H1 (cell line): ENCODE measurements around the gene TSPAN15. TPM values are rescaled to one million over a fixed set of nuclear protein-coding genes. Genes with fewer than 3 reads are reported as not detected.

ENCODE experiments used
- CTCF ChIA-PET: fragments of 300-600 bp; sonication (Branson Sonifier 250); formaldehyde crosslinking; loops from one replicate; lab custom pipeline; 2021; ENCODE audit not compliant: partially characterized antibody; lab: Charles Lee
- POLR2A ChIA-PET: fragments of 300-600 bp; sonication (Branson Sonifier 250); formaldehyde crosslinking; loops from one replicate; lab custom pipeline; 2021; ENCODE audit warnings: inconsistent platforms; ENCODE audit not compliant: partially characterized antibody; lab: Charles Lee
- DNase-seq, 2 experiments: peaks; one replicate each; pipeline versions ENCODE4 v3.0.0 to v3.0.0-alpha.2; 2010 to 2022; ENCODE audit warnings: low spot score in 2 of 2, low read depth in 1 of 2, mixed read lengths in 1 of 2
- FAIRE-seq: peaks from 2 replicates; lab custom pipeline; 2011; peaks lifted over from hg19 to GRCh38; lab: Jason Lieb, UNC
- H2AFZ ChIP-seq: 2 replicates; pipeline ENCODE4 v1.8.1; 2012; ENCODE audit warnings: low read length, inconsistent platforms
- H2AK5ac ChIP-seq: 2 replicates; pipeline ENCODE4 v1.6.1; 2013; ENCODE audit warnings: low read depth, low read length
- H2BK120ac ChIP-seq: replicated peaks from 2 replicates; pipeline ENCODE3; 2013; ENCODE audit warnings: low read depth, low read length, inconsistent platforms
- H2BK12ac ChIP-seq: 2 replicates; pipeline ENCODE4 v1.6.1; 2013; ENCODE audit warnings: low read depth, low read length
- H2BK15ac ChIP-seq: 2 replicates; pipeline ENCODE4 v1.6.1; 2013; ENCODE audit warnings: low read length
- H2BK20ac ChIP-seq: 2 replicates; pipeline ENCODE4 v1.6.1; 2013; ENCODE audit warnings: low read length
- H2BK5ac ChIP-seq: 2 replicates; pipeline ENCODE4 v1.6.1; 2013; ENCODE audit warnings: low read depth, low read length
- H3K14ac ChIP-seq: 2 replicates; pipeline ENCODE4 v1.6.1; 2013; ENCODE audit warnings: inconsistent platforms; ENCODE audit not compliant: insufficient read length
- H3K18ac ChIP-seq: 2 replicates; pipeline ENCODE4 v1.6.1; 2013; ENCODE audit warnings: low read length; ENCODE audit errors: extremely low read depth
- H3K23ac ChIP-seq: 2 replicates; pipeline ENCODE4 v1.6.1; 2013; ENCODE audit warnings: inconsistent platforms; ENCODE audit not compliant: insufficient read length
- H3K23me2 ChIP-seq: 2 replicates; pipeline ENCODE4 v1.6.1; 2013; ENCODE audit warnings: low read depth, low read length
- H3K27ac ChIP-seq: 2 replicates; pipeline ENCODE4 v1.6.1; 2011; ENCODE audit warnings: low read depth, low read length, inconsistent platforms
- H3K27me3 ChIP-seq, 4 experiments: replicated peaks in 1 of 4; 1 replicate in 1 of 4; 2 replicates in 3 of 4; pipeline versions ENCODE4 v1.6.1 to v1.8.1; 2011 to 2013; ENCODE audit warnings: low read length in 3 of 4, mild to moderate bottlenecking in 3 of 4, inconsistent platforms in 2 of 4, mixed read lengths in 2 of 4, moderate library complexity in 1 of 4; ENCODE audit not compliant: control insufficient read depth in 3 of 4, insufficient read depth in 3 of 4; ENCODE audit errors: extremely low read depth in 1 of 4
- H3K36me3 ChIP-seq, 4 experiments: 2 replicates each; pipeline versions ENCODE4 v1.6.1 to v1.8.1; 2011 to 2013; ENCODE audit warnings: mild to moderate bottlenecking in 4 of 4, low read length in 3 of 4, moderate library complexity in 2 of 4, control low read depth in 1 of 4, inconsistent platforms in 1 of 4; ENCODE audit not compliant: insufficient read depth in 4 of 4, control insufficient read depth in 2 of 4
- H3K4ac ChIP-seq: replicated peaks from 2 replicates; pipeline ENCODE3; 2013; ENCODE audit warnings: low read length, low read depth, mixed read lengths, inconsistent platforms; ENCODE audit not compliant: insufficient read length
- H3K4me1 ChIP-seq, 4 experiments: replicated peaks in 1 of 4; 1 replicate in 1 of 4; 2 replicates in 3 of 4; pipeline versions ENCODE4 v1.6.1 to v1.8.1; 2011 to 2013; ENCODE audit warnings: low read length in 3 of 4, inconsistent platforms in 2 of 4, mixed read lengths in 1 of 4; ENCODE audit not compliant: insufficient read depth in 4 of 4, control insufficient read depth in 3 of 4
- H3K4me2 ChIP-seq, 2 experiments: 2 replicates each; pipeline versions ENCODE4 v1.6.1 to v1.8.1; 2011 to 2013; ENCODE audit warnings: low read depth in 2 of 2, low read length in 2 of 2, control low read depth in 1 of 2, inconsistent platforms in 1 of 2, mild to moderate bottlenecking in 1 of 2; ENCODE audit not compliant: insufficient read depth in 1 of 2
- H3K4me3 ChIP-seq, 4 experiments: fragments of 200-600, 300-600 bp in 1 of 4; sonication (generic), shearing (Covaris generic), sonication (Bioruptor Twin) in 1 of 4; 2 replicates each; pipeline versions ENCODE4 v1.5.1 to v1.8.1; 2011 to 2016; ENCODE audit warnings: low read length in 4 of 4, low read depth in 3 of 4, control low read depth in 2 of 4, inconsistent platforms in 2 of 4, mild to moderate bottlenecking in 2 of 4, mixed read lengths in 1 of 4, moderate library complexity in 1 of 4; ENCODE audit not compliant: insufficient read depth in 2 of 4; ENCODE audit errors: extremely low read depth in 1 of 4
- H3K56ac ChIP-seq: replicated peaks from 2 replicates; pipeline ENCODE3; 2013; ENCODE audit warnings: low read depth, mild to moderate bottlenecking, mixed read lengths, low read length, inconsistent platforms; ENCODE audit not compliant: insufficient read length
- H3K79me1 ChIP-seq: 2 replicates; pipeline ENCODE4 v1.6.1; 2013; ENCODE audit warnings: low read depth, low read length, control low read depth
- H3K79me2 ChIP-seq, 2 experiments: 2 replicates each; pipeline versions ENCODE4 v1.6.1 to v1.8.1; 2012 to 2013; ENCODE audit warnings: low read length in 2 of 2, mild to moderate bottlenecking in 2 of 2, inconsistent platforms in 1 of 2; ENCODE audit not compliant: insufficient read depth in 2 of 2, control insufficient read depth in 1 of 2
- H3K9ac ChIP-seq, 4 experiments: replicated peaks in 1 of 4; 1 replicate in 1 of 4; 2 replicates in 3 of 4; pipeline versions ENCODE4 v1.6.1 to v1.8.1; 2011 to 2013; ENCODE audit warnings: low read depth in 3 of 4, low read length in 3 of 4, control low read depth in 2 of 4, mild to moderate bottlenecking in 2 of 4, moderate library complexity in 2 of 4, inconsistent platforms in 1 of 4; ENCODE audit errors: extremely low read depth in 1 of 4
- H3K9me3 ChIP-seq, 2 experiments: 2 replicates each; pipeline versions ENCODE4 v1.6.1 to v1.8.1; 2012 to 2013; ENCODE audit warnings: mild to moderate bottlenecking in 2 of 2, moderate library complexity in 2 of 2, control low read depth in 1 of 2, inconsistent platforms in 1 of 2, low read depth in 1 of 2, low read length in 1 of 2, mixed read lengths in 1 of 2; ENCODE audit not compliant: insufficient read depth in 2 of 2
- H4K20me1 ChIP-seq, 2 experiments: replicated peaks in 1 of 2; 2 replicates each; pipeline versions ENCODE3 to v1.8.1; 2011 to 2013; ENCODE audit warnings: inconsistent platforms in 2 of 2, low read length in 2 of 2, mild to moderate bottlenecking in 1 of 2; ENCODE audit not compliant: insufficient read depth in 2 of 2, control insufficient read depth in 1 of 2
- H4K5ac ChIP-seq: 2 replicates; pipeline ENCODE4 v1.6.1; 2013; ENCODE audit warnings: low read length, low read depth, mixed read lengths, inconsistent platforms; ENCODE audit not compliant: insufficient read length
- H4K8ac ChIP-seq: 2 replicates; pipeline ENCODE4 v1.8.0; 2013; ENCODE audit warnings: mild to moderate bottlenecking, moderate library complexity, low read length, inconsistent platforms; ENCODE audit not compliant: insufficient read depth; ENCODE audit errors: extremely low read depth
- H4K91ac ChIP-seq: replicated peaks from 2 replicates; pipeline ENCODE3; 2013; ENCODE audit warnings: low read length, mixed read lengths, inconsistent platforms; ENCODE audit not compliant: insufficient read length
- BACH1 ChIP-seq: IDR thresholded peaks from 2 replicates; pipeline ENCODE4 v1.6.1; 2012; ENCODE audit warnings: low read length, improper control_type of control experiment
- CEBPB ChIP-seq: IDR thresholded peaks from 2 replicates; pipeline ENCODE4 v1.6.1; 2012; ENCODE audit warnings: low read depth, low read length
- E2F6 ChIP-seq: IDR thresholded peaks from 2 replicates; pipeline ENCODE4 v1.6.1; 2012; ENCODE audit warnings: inconsistent platforms
- EGR1 ChIP-seq: IDR thresholded peaks from 2 replicates; pipeline ENCODE4 v1.6.1; 2011; ENCODE audit warnings: low read depth, low read length, borderline replicate concordance
- MAX ChIP-seq: IDR thresholded peaks from 2 replicates; pipeline ENCODE4 v1.6.1; 2012; ENCODE audit warnings: inconsistent platforms
- SP1 ChIP-seq: IDR thresholded peaks from 2 replicates; pipeline ENCODE4 v1.6.1; 2011; ENCODE audit warnings: low read depth, low read length
- SP4 ChIP-seq: IDR thresholded peaks from 2 replicates; pipeline ENCODE4 v1.6.1; 2012; ENCODE audit warnings: low read length, inconsistent platforms
- TEAD4 ChIP-seq: IDR thresholded peaks from 2 replicates; pipeline ENCODE4 v1.6.1; 2012; ENCODE audit warnings: low read depth, low read length, inconsistent platforms, mixed read lengths
- ZNF274 ChIP-seq: IDR thresholded peaks from 2 replicates; pipeline ENCODE4 v1.7.0; 2012; ENCODE audit warnings: low read length, borderline replicate concordance; ENCODE audit errors: extremely low read depth
- WGBS, 2 experiments: shearing (Covaris generic) in 1 of 2; methylation state at CpG; one replicate each; pipeline versions ENCODE4 v1.1.6 to v1.1.7; 2013 to 2015; ENCODE audit warnings: low lambda C conversion rate in 2 of 2, mixed read lengths in 2 of 2, inconsistent platforms in 1 of 2, low coverage in 1 of 2, missing lambda C conversion rate in 1 of 2; ENCODE audit not compliant: insufficient replicate concordance in 2 of 2, insufficient coverage in 1 of 2, insufficient read length in 1 of 2; ENCODE audit errors: extremely low coverage in 1 of 2, missing lambda C conversion rate in 1 of 2; 5-methylcytosine and 5-hydroxymethylcytosine counted together
- polyA plus RNA-seq, 7 experiments: library from polyadenylated mRNA; depleted of rRNA in 3 of 7; stranded (reverse) in 5 of 7; unstranded in 2 of 7; fragments of >200 nt in 5 of 7; fragments of 200-250 nt in 2 of 7; gene quantifications; 1 replicate in 5 of 7; 2 replicates in 1 of 7; 4 replicates in 1 of 7; pipeline versions ENCODE4 v1.2.1 to v1.2.3, GENCODE V29; 2011 to 2013; ENCODE audit warnings: missing spikeins in 2 of 7, mixed read lengths in 2 of 7
- total RNA-seq: library from RNA; stranded (reverse); fragmentation: NEBNext Ultra II Directional; extraction: Animal tissue kit (Norgen Biotek cat#: 25700); gene quantifications from 2 replicates; pipeline ENCODE4 v1.2.1, GENCODE V29; 2021

TSPAN15 gene
- total and polyA plus RNA-seq, 2 of the 8 experiments (the other 6 are each of a cell fraction or from before 2014, with no cell fraction given), result 9.7 to 20.0 TPM

- Histone ChIP-seq H3K23me2 (no peaks in the 10 kb centered on the region), H4K20me1 (no peaks in the 10 kb centered on the region), H2BK5ac (no peak overlapping the region), H4K8ac (no peak overlapping the region), H3K79me1 (no peaks in the 10 kb centered on the region), H2BK20ac (no peak overlapping the region), H4K91ac (no peak overlapping the region), H3K23ac (no peak overlapping the region), H2AFZ (no peak overlapping the region), H3K36me3 (no peaks in the 10 kb centered on the region), H2AK5ac (no peak overlapping the region), H2BK15ac (no peak overlapping the region), H3K4me1 (no peaks in the 10 kb centered on the region; a peak in 2 of 7 replicates), H3K56ac (no peak overlapping the region), H2BK12ac (no peak overlapping the region), H3K4me3 (no peak overlapping the region), H3K9ac (no peak overlapping the region), H3K4me2 (no peak overlapping the region), H3K9me3 (no peaks in the 10 kb centered on the region), H3K27ac (no peak overlapping the region), H2BK120ac (no peak overlapping the region), H3K14ac (no peak overlapping the region), H3K27me3 (no peaks in the 10 kb centered on the region), H3K4ac (no peak overlapping the region), H4K5ac (no peak overlapping the region), H3K18ac (no peak overlapping the region), H3K79me2 (no peaks in the 10 kb centered on the region)
- TF ChIP-seq SP4 (no peak), TEAD4 (no peak), BACH1 (no peak), MAX (no peak), SP1 (no peak), E2F6 (no peak), EGR1 (no peak), ZNF274 (no peak), CEBPB (no peak)
- DNase-seq (no peak), FAIRE-seq (no peak)
- ChIA-PET CTCF (interaction anchor here (0.8 to 16.6 kb wide), 9 partner anchors 8 to 297 kb away, joined by 3 to 150 read pairs (median 3); partner anchors contain the start of gene TSPAN15), POLR2A (no interaction called here)
- 91% methylated on average over 11 of the region's 11 CpGs; no CpG with 5 or more reads in 1 of the 2 experiments for WGBS, 2 experiments
Observed at GRCh38 chr10:69419744-69420126, 31.5 kb upstream of the TSPAN15 start.
